GM10847 (cell line): ENCODE data around the gene ALAS1.

Experiments used
- POLR2A ChIP-seq: IDR thresholded peaks from 2 replicates; pipeline ENCODE4 v1.6.1; 2011; ENCODE audit not compliant: insufficient read length; ENCODE audit errors: extremely low read depth

Gene ALAS1

GRCh38 chr3:52222319-52223221 is 24.6 kb downstream of the ALAS1 start:
- no peak for TF ChIP-seq POLR2A

GRCh38 chr3:52223449-52224408 is 25.8 kb downstream of the ALAS1 start:
- no peak for TF ChIP-seq POLR2A

- TF ChIP-seq POLR2A, result peak; percentile 51
Observed at GRCh38 chr3:52225452-52226228, 27.7 kb downstream of the ALAS1 start, which contains the start of gene TLR9. TSS of gene TLR9 (minus strand) at chr3:52225645. CDS start at chr3:52225529, 116 bp downstream.

- TF ChIP-seq POLR2A, result no peak
Observed at GRCh38 chr3:52226229-52226817, 28.4 kb downstream of the ALAS1 start.

- TF ChIP-seq POLR2A, result no peak
Observed at GRCh38 chr3:52227117-52227516, 29.2 kb downstream of the ALAS1 start.

GRCh38 chr3:52227766-52228165 is 29.8 kb downstream of the ALAS1 start:
- no peak for TF ChIP-seq POLR2A

GRCh38 chr3:52228266-52228665 is 30.3 kb downstream of the ALAS1 start:
- TF ChIP-seq POLR2A, result no peak

GRCh38 chr3:52228751-52229291 is 30.9 kb downstream of the ALAS1 start:
- no peak for TF ChIP-seq POLR2A

GRCh38 chr3:52229656-52230055 is 31.7 kb downstream of the ALAS1 start:
- TF ChIP-seq POLR2A, result no peak

- no peak for TF ChIP-seq POLR2A
Observed at GRCh38 chr3:52230461-52230860, 32.5 kb downstream of the ALAS1 start.

- TF ChIP-seq POLR2A, result no peak
Observed at GRCh38 chr3:52230889-52231499, 33.0 kb downstream of the ALAS1 start.

- TF ChIP-seq POLR2A, result no peak
Observed at GRCh38 chr3:52231502-52232278, 33.7 kb downstream of the ALAS1 start.
